Brain microvascular endothelial cell (primary cell): Measurements from ENCODE around the gene TTC33.

ENCODE experiments used
- DNase-seq: peaks from one replicate; pipeline ENCODE4 v3.0.0-alpha.2; 2020
- H3K27ac ChIP-seq: fragments of 250-450 bp; sonication (Bioruptor Pico); 2 replicates; pipeline ENCODE4 v1.5.1; 2020; ENCODE audit warnings: mild to moderate bottlenecking, moderate library complexity
- H3K27me3 ChIP-seq: fragments of 250-450 bp; sonication (Bioruptor Pico); replicated peaks from 2 replicates; pipeline ENCODE4 v1.5.1; 2020; ENCODE audit warnings: mild to moderate bottlenecking
- H3K36me3 ChIP-seq: fragments of 250-450 bp; sonication (Bioruptor Pico); replicated peaks from 2 replicates; pipeline ENCODE4 v1.5.1; 2020; ENCODE audit warnings: mild to moderate bottlenecking
- H3K4me3 ChIP-seq: 2 replicates; pipeline ENCODE4 v1.5.1; 2011; ENCODE audit warnings: low read depth, mild to moderate bottlenecking, control low read depth, low read length, moderate library complexity
- CTCF ChIP-seq: IDR thresholded peaks from 2 replicates; pipeline ENCODE4 v1.5.1; 2011; ENCODE audit warnings: low read depth, mild to moderate bottlenecking, moderate library complexity, low read length, control low read depth, inconsistent platforms; ENCODE audit errors: missing control alignments
- in situ Hi-C: cut with HindIII; loops from 2 replicates; pipeline ENCODE4 v1.10.0; 2017; ENCODE audit warnings: low sequenced_read_pairs, low pct_ligation_motif_present

Gene TTC33

GRCh38 chr5:40780199-40780598, 24.4 kb upstream of the TTC33 start:
- no peak for TF ChIP-seq CTCF
- Histone ChIP-seq H3K27me3 (no peaks in the 10 kb centered on the region), H3K36me3 (peaks cover 11% of the 10 kb centered on the region), H3K4me3 (no peak overlapping the region), H3K27ac (no peak overlapping the region)
- no peak for DNase-seq
- in situ Hi-C loops: no loop called here

GRCh38 chr5:40779561-40779960, 23.8 kb upstream of the TTC33 start:
- peaks cover 15% of the 10 kb centered on the region for H3K36me3 ChIP-seq
- no peak for TF ChIP-seq CTCF
- H3K27me3 ChIP-seq: no peaks in the 10 kb centered on the region
- no peak overlapping the region for H3K27ac ChIP-seq
- in situ Hi-C loops: no loop called here
- no peak for DNase-seq
- H3K4me3 ChIP-seq: no peak overlapping the region

GRCh38 chr5:40778133-40778532, 22.4 kb upstream of the TTC33 start:
- Histone ChIP-seq H3K27me3 (no peaks in the 10 kb centered on the region), H3K4me3 (no peak overlapping the region), H3K36me3 (peaks cover 21% of the 10 kb centered on the region), H3K27ac (no peak overlapping the region)
- DNase-seq: no peak
- in situ Hi-C loops: no loop called here
- TF ChIP-seq CTCF: no peak

- Histone ChIP-seq H3K27ac (no peak overlapping the region), H3K4me3 (no peak overlapping the region), H3K27me3 (no peaks in the 10 kb centered on the region), H3K36me3 (peaks cover 21% of the 10 kb centered on the region)
- in situ Hi-C loops: no loop called here
- DNase-seq: no peak
- no peak for TF ChIP-seq CTCF
Measured at GRCh38 chr5:40776658-40776977, 20.9 kb upstream of the TTC33 start.

GRCh38 chr5:40775846-40776657, 20.3 kb upstream of the TTC33 start:
- Histone ChIP-seq H3K27ac (no peak overlapping the region), H3K4me3 (no peak overlapping the region), H3K36me3 (peaks cover 23% of the 10 kb centered on the region), H3K27me3 (no peaks in the 10 kb centered on the region)
- in situ Hi-C loops: no loop called here
- DNase-seq: no peak
- TF ChIP-seq CTCF: no peak
